Peyer's patch (tissue), 4 donors: Measurements from ENCODE around the gene HMCN1. TPM values are rescaled to one million over a fixed set of nuclear protein-coding genes. Genes with fewer than 3 reads are reported as not detected.

ENCODE experiments used
- DNase-seq, 3 donors: peaks; one replicate each; pipeline ENCODE4 v3.0.0-alpha.2; 2017 to 2019
- H3K27ac ChIP-seq, 4 donors: fragments of 200-600 bp; sonication (generic); one replicate each; pipeline ENCODE4 v1.5.1; 2016 to 2019
- H3K27me3 ChIP-seq, 2 donors: fragments of 200-600 bp; sonication (generic); one replicate each; pipeline ENCODE4 v1.5.1; 2019
- H3K36me3 ChIP-seq, 3 donors: fragments of 200-600 bp; sonication (generic); one replicate each; pipeline ENCODE4 v1.5.1; 2016 to 2019
- H3K4me1 ChIP-seq, 4 donors: fragments of 200-600 bp; sonication (generic); one replicate each; pipeline ENCODE4 v1.5.1; 2016 to 2019
- H3K4me3 ChIP-seq, 4 donors: fragments of 200-600 bp; sonication (generic); 1 replicate in 3 of 4; 2 replicates in 1 of 4; pipeline ENCODE4 v1.5.1; 2016 to 2019; ENCODE audit warnings: mild to moderate bottlenecking in 1 of 4
- H3K9me3 ChIP-seq, 4 donors: fragments of 200-600 bp; sonication (generic); one replicate each; pipeline ENCODE4 v1.5.1; 2016 to 2019; ENCODE audit warnings: mild to moderate bottlenecking in 1 of 4
- POLR2A ChIP-seq, 2 donors: fragments of 450-650 bp; IDR thresholded peaks; one replicate each; pipeline ENCODE4 v1.5.1; 2017; ENCODE audit warnings: antibody characterized with exemption in 2 of 2, mild to moderate bottlenecking in 2 of 2, moderate library complexity in 2 of 2
- total RNA-seq, 4 donors: library from RNA; depleted of rRNA; stranded (reverse); fragments of >200 nt; gene quantifications; one replicate each; pipeline ENCODE4 v1.1.0, GENCODE V29; 2016
- TF ChIP-seq, protein P1 (sequence below), 6 experiments: fragments of 450-650 bp in 4 of 6; fragments of 200-600 bp in 2 of 6; sonication (generic) in 1 of 6; IDR thresholded peaks; one replicate each; pipeline ENCODE4 v1.5.1; 2017 to 2019; ENCODE audit warnings: antibody characterized with exemption in 6 of 6, mild to moderate bottlenecking in 3 of 6, moderate library complexity in 1 of 6

HMCN1 gene
- total RNA-seq, 4 donors from 2014 or later: 1.5 to 18.2 (median 7.1) TPM

DNA sequence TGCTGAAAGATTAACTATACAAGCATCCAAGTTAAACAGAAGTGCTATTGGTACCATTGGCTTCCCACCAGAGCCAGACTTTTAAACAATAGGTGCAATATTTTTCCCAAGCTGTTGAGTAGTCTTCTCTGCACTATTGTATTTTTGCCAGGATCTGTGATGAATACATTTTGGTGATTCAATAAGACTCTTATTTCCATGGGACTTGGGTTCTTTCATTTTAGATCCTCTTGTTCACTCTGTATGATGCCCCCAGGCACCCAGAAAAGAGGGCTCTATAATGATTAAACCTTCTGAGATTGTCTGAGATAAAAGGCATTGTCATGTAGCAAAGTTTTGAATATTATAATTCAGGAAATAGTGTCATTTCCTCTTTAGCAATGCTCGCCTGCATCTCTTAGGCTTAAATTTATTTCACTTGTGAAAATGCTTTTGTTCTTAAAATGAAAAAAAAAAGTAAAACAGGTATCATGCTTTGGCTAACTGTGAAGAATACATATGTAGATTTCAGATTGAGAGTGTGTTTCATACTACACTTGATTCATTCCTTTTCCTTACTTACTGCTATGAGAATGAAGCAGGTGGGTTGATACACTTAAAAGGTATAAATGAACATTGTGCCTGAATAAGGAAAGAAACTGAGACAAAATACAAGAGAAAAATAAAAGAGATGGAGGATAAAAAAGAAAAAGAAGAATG is 275.0 kb downstream of the HMCN1 start:
- TF ChIP-seq, protein P1, sequence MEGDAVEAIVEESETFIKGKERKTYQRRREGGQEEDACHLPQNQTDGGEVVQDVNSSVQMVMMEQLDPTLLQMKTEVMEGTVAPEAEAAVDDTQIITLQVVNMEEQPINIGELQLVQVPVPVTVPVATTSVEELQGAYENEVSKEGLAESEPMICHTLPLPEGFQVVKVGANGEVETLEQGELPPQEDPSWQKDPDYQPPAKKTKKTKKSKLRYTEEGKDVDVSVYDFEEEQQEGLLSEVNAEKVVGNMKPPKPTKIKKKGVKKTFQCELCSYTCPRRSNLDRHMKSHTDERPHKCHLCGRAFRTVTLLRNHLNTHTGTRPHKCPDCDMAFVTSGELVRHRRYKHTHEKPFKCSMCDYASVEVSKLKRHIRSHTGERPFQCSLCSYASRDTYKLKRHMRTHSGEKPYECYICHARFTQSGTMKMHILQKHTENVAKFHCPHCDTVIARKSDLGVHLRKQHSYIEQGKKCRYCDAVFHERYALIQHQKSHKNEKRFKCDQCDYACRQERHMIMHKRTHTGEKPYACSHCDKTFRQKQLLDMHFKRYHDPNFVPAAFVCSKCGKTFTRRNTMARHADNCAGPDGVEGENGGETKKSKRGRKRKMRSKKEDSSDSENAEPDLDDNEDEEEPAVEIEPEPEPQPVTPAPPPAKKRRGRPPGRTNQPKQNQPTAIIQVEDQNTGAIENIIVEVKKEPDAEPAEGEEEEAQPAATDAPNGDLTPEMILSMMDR (IDR thresholded peaks at IDR 0.05): no peak
- TF ChIP-seq POLR2A (IDR thresholded peaks at IDR 0.05): no peak
- Histone ChIP-seq H3K27me3 (no peaks in the 10 kb centered on the region), H3K27ac (no peak overlapping the region), H3K4me3 (no peak overlapping the region), H3K9me3 (no peaks in the 10 kb centered on the region), H3K36me3 (no peaks in the 10 kb centered on the region), H3K4me1 (no peaks in the 10 kb centered on the region)
- no peak for DNase-seq

GRCh38 chr1:186014370-186015037 is 280.3 kb downstream of the HMCN1 start:
- no peaks in the 10 kb centered on the region for H3K36me3 ChIP-seq
- no peak for DNase-seq
- no peaks in the 10 kb centered on the region for H3K27me3 ChIP-seq
- H3K27ac ChIP-seq: no peak overlapping the region
- no peak overlapping the region for H3K4me3 ChIP-seq
- H3K9me3 ChIP-seq: no peaks in the 10 kb centered on the region
- TF ChIP-seq, protein P1 (IDR thresholded peaks at IDR 0.05): no peak
- TF ChIP-seq POLR2A (IDR thresholded peaks at IDR 0.05): no peak
- no peaks in the 10 kb centered on the region for H3K4me1 ChIP-seq

GRCh38 chr1:186016856-186017255 is 282.7 kb downstream of the HMCN1 start:
- Histone ChIP-seq H3K9me3 (no peaks in the 10 kb centered on the region), H3K27me3 (no peaks in the 10 kb centered on the region), H3K36me3 (no peaks in the 10 kb centered on the region), H3K27ac (no peak overlapping the region), H3K4me3 (no peak overlapping the region), H3K4me1 (no peaks in the 10 kb centered on the region)
- no peak for TF ChIP-seq POLR2A (IDR thresholded peaks at IDR 0.05)
- TF ChIP-seq, protein P1 (IDR thresholded peaks at IDR 0.05): no peak
- no peak for DNase-seq

- no peaks in the 10 kb centered on the region for H3K27me3 ChIP-seq
- no peak for DNase-seq
- no peak overlapping the region for H3K4me3 ChIP-seq
- TF ChIP-seq, protein P1 (IDR thresholded peaks at IDR 0.05): no peak
- no peak for TF ChIP-seq POLR2A (IDR thresholded peaks at IDR 0.05)
- no peaks in the 10 kb centered on the region for H3K9me3 ChIP-seq
- no peaks in the 10 kb centered on the region for H3K36me3 ChIP-seq
- no peaks in the 10 kb centered on the region for H3K4me1 ChIP-seq
- H3K27ac ChIP-seq: no peak overlapping the region
Measured at GRCh38 chr1:186022184-186022583, 288.0 kb downstream of the HMCN1 start.

GRCh38 chr1:186026946-186027345 is 292.8 kb downstream of the HMCN1 start:
- Histone ChIP-seq H3K36me3 (no peaks in the 10 kb centered on the region), H3K4me1 (no peaks in the 10 kb centered on the region), H3K9me3 (no peaks in the 10 kb centered on the region), H3K4me3 (no peak overlapping the region), H3K27ac (no peak overlapping the region), H3K27me3 (no peaks in the 10 kb centered on the region)
- TF ChIP-seq, protein P1 (IDR thresholded peaks at IDR 0.05): no peak
- TF ChIP-seq POLR2A (IDR thresholded peaks at IDR 0.05): no peak
- no peak for DNase-seq
